GM19397 (cell line): ENCODE results near the gene RIPOR2.
"Not testable (repeated sequence)": the region's sequence is repeated elsewhere in the genome, so short reads cannot be mapped to it uniquely, and the experiment has no call there.

ENCODE experiments used
- ATAC-seq: cut with Tn5 transposase; IDR thresholded peaks from one replicate; pipeline ENCODE4 v1.9.1; 2021; ENCODE audit warnings: mild to moderate bottlenecking, moderate library complexity; ENCODE audit not compliant: unreplicated experiment

RIPOR2 gene

GRCh38 chr6:24927277-24927955 is 8.3 kb downstream of the RIPOR2 start:
- no peak for ATAC-seq

- not testable (repeated sequence) for ATAC-seq
Observed at GRCh38 chr6:24926647-24927046, 9.1 kb downstream of the RIPOR2 start.

GRCh38 chr6:24926192-24926591 is 9.6 kb downstream of the RIPOR2 start:
- no peak for ATAC-seq

- ATAC-seq = no peak
Observed at GRCh38 chr6:24925661-24926060, 10.1 kb downstream of the RIPOR2 start.

- ATAC-seq = no peak
Observed at GRCh38 chr6:24924580-24925356, 11.0 kb downstream of the RIPOR2 start.

GRCh38 chr6:24923885-24924401 is 11.8 kb downstream of the RIPOR2 start:
- ATAC-seq = no peak

- ATAC-seq = no peak
Observed at GRCh38 chr6:24922814-24923213, 12.9 kb downstream of the RIPOR2 start.

GRCh38 chr6:24922170-24922569 is 13.6 kb downstream of the RIPOR2 start:
- no peak for ATAC-seq

- no peak for ATAC-seq
Observed at GRCh38 chr6:24920136-24920535, 15.6 kb downstream of the RIPOR2 start.

GRCh38 chr6:24919056-24919892 is 16.5 kb downstream of the RIPOR2 start:
- peak; percentile 56 for ATAC-seq

- ATAC-seq = no peak
Observed at GRCh38 chr6:24918641-24919055, 17.1 kb downstream of the RIPOR2 start.

- ATAC-seq = no peak
Observed at GRCh38 chr6:24916496-24916895, 19.3 kb downstream of the RIPOR2 start.

- no peak for ATAC-seq
Observed at GRCh38 chr6:24915641-24916040, 20.1 kb downstream of the RIPOR2 start.

- ATAC-seq = not testable (repeated sequence)
Observed at GRCh38 chr6:24914082-24914481, 21.7 kb downstream of the RIPOR2 start.

- ATAC-seq = no peak
Observed at GRCh38 chr6:24911796-24912382, 23.9 kb downstream of the RIPOR2 start.

GRCh38 chr6:24910961-24911725 is 24.6 kb downstream of the RIPOR2 start:
- ATAC-seq = peak; percentile 26

GRCh38 chr6:24910331-24910960 is 25.3 kb downstream of the RIPOR2 start:
- peak; percentile 50 for ATAC-seq

- no peak for ATAC-seq
Observed at GRCh38 chr6:24909241-24910216, 26.2 kb downstream of the RIPOR2 start.
